NCI-H2081 treated with DMSO at 0.1 percent for 48 hours (cell line): ENCODE results near the gene CARS2.
"Not testable (repeated sequence)": the region's sequence is repeated elsewhere in the genome, so short reads cannot be mapped to it uniquely, and the experiment has no call there.

Experiments
- DNase-seq: peaks from one replicate; lab custom pipeline; 2025; lab: John Stamatoyannopoulos, UW

Gene CARS2

DNA sequence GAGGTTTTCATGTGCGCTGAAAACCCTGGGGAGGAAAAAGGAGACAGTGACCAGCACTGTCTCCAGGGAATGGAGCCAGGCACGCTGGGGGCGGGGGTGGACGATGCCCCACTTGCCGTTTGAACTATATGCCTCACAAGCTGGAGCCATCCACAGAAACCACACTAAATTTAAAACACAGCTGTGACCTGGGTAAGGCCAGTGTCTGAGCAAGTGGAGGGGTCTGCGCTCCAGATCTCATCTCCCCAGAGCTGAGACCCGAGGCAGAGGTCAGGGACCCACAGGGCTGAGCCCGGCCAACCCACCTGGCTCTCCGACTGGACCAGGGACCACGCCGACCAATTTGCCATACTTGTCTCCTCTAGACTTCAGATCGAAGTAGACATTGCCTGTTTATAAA, 23.2 kb downstream of the CARS2 start:
- no peak for DNase-seq

GRCh38 chr13:110681868-110682550, 23.9 kb downstream of the CARS2 start:
- DNase-seq: no peak

- no peak for DNase-seq
Observed at GRCh38 chr13:110680852-110681251, 25.1 kb downstream of the CARS2 start.

DNA sequence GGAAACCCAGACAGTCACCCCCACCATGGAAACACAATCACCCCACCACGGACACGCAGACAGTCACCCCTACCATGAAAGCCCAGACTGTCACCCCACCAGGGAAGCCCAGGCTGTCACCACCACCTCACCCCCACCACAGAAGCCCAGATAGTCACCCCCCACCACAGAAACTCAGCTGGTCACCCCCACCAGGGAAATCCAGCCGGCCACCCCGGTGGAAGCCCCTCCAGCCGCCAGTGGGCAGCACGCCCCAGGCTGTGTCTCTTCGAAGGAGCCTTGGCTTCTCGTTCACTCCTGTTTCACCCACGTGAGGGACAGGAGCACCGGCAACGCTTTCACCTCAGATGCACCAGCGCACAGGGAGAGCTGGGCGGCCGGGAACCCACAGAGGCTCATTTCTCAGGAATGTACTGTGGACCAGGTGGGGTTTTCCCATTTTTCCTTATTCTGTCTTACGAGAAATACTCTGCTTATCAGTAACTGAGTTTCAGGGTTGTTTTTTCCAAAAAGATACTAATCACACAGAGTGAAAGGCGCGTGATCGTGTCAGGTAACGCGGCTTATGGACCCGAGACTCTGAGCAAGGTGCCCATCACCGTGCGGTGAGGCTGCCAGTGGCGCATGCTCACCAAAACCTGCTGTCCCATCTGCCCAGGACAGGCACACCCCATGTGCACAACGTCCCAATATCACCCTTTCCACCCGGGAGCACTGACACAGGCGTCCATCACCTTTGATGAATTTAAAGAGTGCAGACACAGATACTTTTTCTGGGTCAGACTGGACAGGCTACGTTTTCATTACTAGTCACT, 28.0 kb downstream of the CARS2 start:
- no peak for DNase-seq

- no peak for DNase-seq
Observed at GRCh38 chr13:110676595-110677587, 29.0 kb downstream of the CARS2 start.

DNA sequence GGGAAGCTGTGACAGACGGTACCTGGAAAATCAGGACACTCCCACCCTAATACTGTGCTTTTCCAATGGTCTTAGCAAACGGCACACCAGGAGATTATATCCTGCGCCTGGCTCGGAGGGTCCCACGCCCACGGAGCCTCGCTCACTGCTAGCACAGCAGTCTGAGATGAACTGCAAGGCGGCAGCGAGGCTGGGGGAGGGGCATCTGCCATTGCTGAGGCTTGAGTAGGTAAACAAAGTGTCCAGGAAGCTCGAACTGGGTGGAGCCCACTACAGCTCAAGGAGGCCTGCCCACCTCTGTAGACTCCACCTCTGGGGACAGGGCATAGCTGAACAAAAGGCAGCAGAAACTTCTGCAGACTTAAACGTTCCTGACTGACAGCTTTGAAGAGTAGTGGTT, 36.1 kb downstream of the CARS2 start:
- not testable (repeated sequence) for DNase-seq

- DNase-seq: no peak
Observed at GRCh38 chr13:110669036-110669435, 36.9 kb downstream of the CARS2 start.

- no peak for DNase-seq
Observed at GRCh38 chr13:110666255-110666533, 39.7 kb downstream of the CARS2 start.

GRCh38 chr13:110665491-110666254, 40.2 kb downstream of the CARS2 start:
- no peak for DNase-seq

GRCh38 chr13:110664673-110665072, 41.2 kb downstream of the CARS2 start:
- DNase-seq: no peak

GRCh38 chr13:110664041-110664440, 41.9 kb downstream of the CARS2 start:
- no peak for DNase-seq

DNA sequence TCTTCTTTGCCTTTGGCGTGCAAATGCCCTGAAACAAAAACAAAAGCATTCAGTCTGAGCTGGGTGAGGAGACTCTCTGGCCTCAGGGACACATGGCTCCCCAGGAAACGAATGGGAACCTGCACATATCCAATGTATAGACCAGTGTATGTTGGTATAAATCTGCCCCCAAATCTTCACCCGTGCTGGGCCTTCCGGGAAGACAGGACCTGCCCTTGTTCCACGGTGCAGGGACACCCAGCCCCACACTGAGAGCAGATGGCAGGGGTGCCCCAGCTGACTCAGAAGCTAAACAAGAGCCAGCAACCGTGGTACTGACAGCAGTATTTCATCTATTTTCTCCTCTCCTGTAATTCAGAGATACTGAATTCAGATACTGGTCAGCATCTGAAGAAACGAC, 42.4 kb downstream of the CARS2 start:
- no peak for DNase-seq

DNA sequence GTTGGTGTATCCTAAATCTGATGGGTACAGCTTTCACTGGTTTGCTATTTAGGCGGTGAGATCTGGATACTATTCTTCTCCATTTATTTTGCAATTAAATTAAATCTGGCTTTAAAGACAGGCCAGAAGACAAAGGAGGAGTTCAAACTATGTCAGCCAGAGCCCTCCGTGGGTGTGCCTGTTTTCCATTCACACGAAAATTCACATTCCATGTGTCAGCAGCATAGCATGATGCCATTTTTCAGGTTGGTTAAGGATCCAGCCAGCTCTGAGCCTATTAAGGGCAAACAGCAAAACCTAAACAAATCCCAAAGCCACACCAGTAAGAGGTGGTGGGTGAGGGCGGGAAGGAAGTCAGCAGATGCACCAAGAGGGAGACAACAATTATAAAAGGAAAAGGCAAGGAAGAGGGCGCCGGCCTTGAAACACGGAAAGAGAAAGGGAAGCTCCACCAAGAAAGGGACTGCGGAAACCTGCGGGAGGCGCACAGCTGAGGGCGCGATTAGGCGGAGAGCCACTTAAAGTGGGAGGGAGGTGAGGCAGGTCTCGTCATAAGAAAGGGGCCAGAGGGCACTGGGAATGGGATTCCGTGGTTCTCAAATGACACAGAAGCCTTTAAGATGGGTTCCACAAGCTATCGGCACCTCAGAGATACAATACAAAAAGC, 43.0 kb downstream of the CARS2 start:
- DNase-seq: no peak

DNA sequence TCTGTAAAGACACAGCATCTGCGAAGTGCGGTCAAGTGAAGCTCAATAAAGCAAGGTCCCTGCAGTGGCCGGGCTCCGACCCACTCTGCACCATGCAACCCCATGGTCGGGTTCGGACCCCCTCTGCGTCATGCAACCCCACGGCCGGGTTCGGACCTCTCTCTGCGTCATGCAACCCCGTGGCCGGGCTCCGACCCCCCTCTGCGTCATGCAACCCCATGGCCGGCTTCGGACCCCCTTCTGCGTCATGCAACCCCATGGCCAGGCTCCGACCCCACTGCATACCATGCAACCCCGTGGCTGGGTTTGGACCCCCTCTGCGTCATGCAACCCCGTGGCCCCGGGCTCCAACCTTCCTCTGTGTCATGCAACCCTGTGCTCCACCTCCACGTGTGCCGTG, 43.8 kb downstream of the CARS2 start:
- no peak for DNase-seq

DNA sequence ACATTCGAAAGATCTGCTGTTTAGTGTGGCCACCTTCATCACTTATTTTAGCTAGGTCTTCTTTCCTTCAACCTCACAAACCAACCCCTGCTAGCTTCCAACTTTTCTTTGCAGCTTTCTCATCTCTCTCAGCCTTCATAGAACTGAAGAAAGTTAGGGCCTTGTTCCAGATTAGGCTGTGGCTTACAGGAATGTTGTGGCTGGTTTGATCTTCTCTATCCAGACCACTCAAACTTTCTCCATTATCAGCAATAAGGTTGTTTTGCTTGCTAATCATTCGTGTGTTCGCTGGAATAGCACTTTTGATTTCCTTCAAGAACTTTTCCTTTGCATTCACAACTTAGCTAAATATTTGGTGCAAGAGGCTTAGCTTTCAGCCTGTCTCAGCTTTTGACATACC, 44.7 kb downstream of the CARS2 start:
- no peak for DNase-seq

DNA sequence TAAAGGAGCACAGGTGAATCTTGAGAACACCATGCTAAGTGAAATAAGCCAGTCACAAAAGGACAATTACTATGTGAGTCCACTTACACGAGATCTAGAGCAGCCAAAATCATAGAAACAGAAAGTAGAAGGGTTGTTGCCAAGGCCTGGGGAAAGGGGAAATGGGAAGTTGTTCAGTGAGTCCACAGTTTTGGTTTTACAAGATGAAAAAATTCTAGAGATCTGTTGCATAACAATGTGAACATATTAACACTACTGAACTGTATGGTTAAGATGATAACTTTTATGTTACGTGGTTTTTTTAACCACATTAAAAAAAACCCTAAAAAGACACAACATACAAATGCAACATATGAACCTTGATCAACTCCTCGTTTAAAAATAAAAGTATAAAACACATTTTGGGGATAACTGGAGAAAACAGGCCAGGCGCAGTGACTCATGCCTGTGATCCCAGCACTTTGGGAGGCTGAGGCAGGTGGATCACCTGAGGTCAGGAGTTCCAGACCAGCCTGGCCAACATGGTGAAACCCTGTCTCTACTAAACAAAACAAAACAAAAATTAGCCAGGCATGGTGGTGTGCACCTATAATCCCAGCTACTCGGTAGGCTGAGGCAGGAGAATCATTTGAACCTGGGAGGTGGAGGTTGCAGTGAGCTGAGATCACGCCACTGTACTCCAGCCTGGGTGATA, 47.6 kb downstream of the CARS2 start:
- DNase-seq: not testable (repeated sequence)

DNA sequence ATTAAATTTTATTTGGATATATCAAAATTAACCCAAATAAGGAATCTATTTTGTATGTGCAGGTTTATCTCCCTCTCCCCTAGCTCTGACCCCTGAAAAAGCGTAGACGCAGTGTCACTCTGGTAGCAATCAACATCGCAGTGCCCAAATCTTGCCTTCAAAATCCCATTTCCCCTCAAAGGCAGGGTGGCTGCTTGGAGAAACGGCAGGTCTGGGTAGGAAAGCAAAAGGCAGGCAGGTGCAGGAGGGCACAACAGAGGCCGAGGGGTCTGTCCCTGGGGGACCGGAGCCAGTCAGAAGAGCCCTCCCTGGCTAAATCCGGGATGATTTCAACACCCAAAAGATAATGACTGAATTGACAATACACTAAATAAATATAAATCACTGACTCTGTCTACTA, 48.7 kb downstream of the CARS2 start:
- DNase-seq: no peak

- no peak for DNase-seq
Observed at GRCh38 chr13:110653851-110654250, 52.1 kb downstream of the CARS2 start.

GRCh38 chr13:110653271-110653670, 52.6 kb downstream of the CARS2 start:
- DNase-seq: no peak

GRCh38 chr13:110652764-110653163, 53.2 kb downstream of the CARS2 start:
- no peak for DNase-seq
